Left kidney (tissue), 2 donors: ENCODE results near the gene INHBB. TPM values are rescaled to one million over a fixed set of nuclear protein-coding genes. Genes with fewer than 3 reads are reported as not detected.

Experiments
- DNase-seq: peaks from one replicate; pipeline ENCODE4 v3.0.0-alpha.2; 2013
- polyA plus RNA-seq: library from polyadenylated mRNA; unstranded; fragments of 120-200 nt; gene quantifications from one replicate; pipeline ENCODE4 v1.2.1, GENCODE V29; 2013; ENCODE audit not compliant: insufficient read length

The INHBB gene
- polyA plus RNA-seq, 1 donor: not detected

DNA sequence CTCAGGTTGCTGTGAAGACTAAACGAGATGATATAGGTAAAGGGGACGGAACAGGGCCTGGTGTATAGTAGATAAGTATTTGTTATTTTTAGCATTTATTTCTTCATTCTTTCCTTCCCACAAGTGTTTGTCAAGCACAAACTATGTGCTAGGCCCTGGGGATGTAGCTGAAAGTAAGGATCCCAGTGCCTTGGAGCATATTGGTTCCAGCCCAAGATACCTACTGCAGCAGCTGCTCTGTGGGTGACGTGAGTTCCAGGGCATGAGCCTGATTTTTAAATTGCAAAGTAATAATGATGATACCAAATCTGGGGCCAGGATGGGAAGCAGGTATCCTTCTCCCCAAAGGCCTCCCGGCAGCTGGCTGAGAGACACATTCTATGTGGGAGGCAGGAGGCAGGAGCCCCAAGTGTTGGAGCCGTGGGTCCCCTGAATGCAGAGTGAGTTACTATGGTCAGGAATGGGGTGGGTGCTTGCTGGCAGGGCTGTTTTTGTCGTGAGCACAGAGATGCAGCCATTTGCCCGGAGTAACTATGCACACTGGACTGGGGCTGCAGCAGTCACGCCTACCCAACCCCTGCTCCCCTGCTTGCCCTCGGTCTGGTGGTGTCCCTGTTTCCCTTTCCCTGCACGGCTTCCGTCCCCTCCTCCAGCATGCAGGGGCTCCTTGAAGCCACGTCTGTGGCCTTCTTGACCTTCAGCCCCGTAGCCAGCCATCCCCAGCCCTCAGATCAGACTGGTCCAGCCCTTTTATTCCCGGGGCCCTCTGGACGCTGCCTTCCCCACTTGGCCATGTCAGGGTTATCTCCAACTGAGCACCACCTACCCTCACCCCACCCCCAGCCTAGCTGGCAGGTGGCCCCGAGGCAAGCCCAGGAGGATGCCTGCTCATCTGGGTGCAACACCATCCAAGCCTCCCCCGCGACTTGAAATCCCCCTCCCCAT is 52.4 kb downstream of the INHBB start:
- DNase-seq: no peak

DNA sequence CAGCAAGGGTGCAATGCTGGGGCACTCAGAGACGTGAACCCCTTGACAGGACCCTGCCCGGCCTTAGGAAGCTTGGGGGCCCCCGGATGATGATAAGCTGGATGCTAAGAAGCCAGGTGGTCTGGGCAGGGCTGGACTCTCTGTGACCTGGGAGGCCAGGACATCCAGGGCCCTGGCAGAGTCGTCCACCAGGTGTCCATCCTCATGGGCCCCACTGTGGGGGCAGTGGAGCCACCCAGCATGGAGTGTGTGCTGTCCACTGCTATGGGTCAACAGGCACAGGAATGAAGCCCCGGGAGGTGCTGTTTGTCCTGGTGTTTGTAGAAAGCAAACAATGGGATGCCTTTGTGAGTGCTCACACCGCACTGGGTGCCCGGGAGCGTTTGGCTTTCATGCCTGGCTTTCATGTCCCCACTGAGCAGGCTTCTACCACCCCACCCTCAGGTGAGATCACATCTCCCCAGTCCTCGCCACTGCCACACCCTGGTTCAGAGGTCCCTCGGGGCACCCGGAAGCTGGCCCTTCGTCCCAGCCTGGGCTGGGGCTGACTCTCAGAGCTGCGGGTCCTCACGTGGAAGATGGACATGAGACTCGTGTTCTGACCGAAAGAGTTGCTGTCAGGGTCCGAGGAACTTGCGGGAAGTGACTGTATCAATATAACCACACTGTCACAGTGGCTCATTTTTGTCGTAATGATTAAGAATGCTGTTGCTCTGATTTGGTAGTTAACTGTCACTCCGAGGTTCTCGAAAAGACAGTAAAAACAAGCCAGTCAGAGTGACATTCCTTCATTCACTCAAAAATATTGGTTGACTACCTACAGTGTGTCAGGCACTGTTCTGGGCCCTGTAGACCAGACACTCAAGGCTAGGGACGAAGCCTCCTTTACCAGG is 53.3 kb downstream of the INHBB start:
- no peak for DNase-seq

DNA sequence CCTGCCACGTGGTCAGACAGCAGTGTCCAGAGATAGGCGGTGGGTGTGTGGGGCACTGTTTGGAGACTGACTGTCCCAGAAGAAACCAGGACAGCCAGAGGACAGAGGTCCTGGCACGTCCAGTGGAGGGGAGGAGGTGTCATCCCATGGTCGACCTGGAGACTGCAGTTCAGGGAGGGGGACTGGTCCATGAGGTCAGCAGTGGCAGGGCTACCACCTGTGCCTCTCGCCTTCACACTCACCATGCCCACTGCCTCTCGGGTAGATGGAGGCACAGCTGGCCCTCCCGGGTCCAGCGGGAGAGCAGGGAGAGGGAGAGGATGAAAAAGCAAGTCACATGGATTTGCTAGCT is 53.9 kb downstream of the INHBB start:
- DNase-seq: no peak

DNA sequence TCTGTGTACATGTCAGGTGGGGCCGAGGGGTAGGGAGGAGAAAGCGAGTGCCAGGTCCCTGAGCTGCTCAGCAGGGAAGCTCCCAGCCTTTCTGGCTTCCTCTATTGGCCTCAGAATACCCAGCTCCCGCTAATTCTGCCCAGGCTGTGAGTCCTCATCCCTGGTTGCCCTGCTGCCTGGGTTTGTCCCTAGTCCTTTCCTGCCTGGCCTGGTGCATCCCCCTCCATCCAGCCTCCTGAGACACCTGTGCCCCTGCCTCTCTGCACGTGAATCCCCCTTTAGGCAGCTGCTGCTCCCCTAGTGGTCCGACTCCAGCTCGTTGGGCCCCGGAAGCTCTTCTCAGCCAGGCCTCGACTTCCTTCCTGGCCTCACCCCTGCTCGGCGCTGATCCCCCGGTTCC is 54.6 kb downstream of the INHBB start:
- DNase-seq: no peak

Other genes with a start within 250 kb of the INHBB start
- gene TMEM185B, start 122.7 kb upstream of the INHBB start, polyA plus RNA-seq: 24.3 TPM
- 73.5 TPM for gene RALB, start 93.3 kb upstream of the INHBB start, polyA plus RNA-seq